Type B pancreatic cell (in vitro differentiated cells): Measurements from ENCODE around the gene FRY. TPM values are rescaled to one million over a fixed set of nuclear protein-coding genes. Genes with fewer than 3 reads are reported as not detected.

ENCODE experiments used
- DNase-seq: peaks from one replicate; pipeline ENCODE4 v3.0.0; 2021; ENCODE audit warnings: mixed read lengths; ENCODE audit not compliant: unreplicated experiment; ENCODE audit errors: extremely low spot score
- H3K27ac Mint-ChIP-seq: 2 replicates; pipeline ENCODE4 v1.8.0; 2021; ENCODE audit warnings: mild to moderate bottlenecking, mixed read lengths
- H3K27me3 Mint-ChIP-seq: 2 replicates; pipeline ENCODE4 v1.8.0; 2021; ENCODE audit warnings: mixed read lengths
- H3K36me3 Mint-ChIP-seq: 2 replicates; pipeline ENCODE4 v1.8.0; 2021; ENCODE audit warnings: mixed read lengths
- H3K4me1 Mint-ChIP-seq: one replicate; pipeline ENCODE4 v1.8.0; 2021; ENCODE audit warnings: mixed read lengths; ENCODE audit not compliant: unreplicated experiment
- H3K4me3 Mint-ChIP-seq: 2 replicates; pipeline ENCODE4 v1.8.0; 2021; ENCODE audit warnings: mild to moderate bottlenecking, mixed read lengths
- H3K9me3 Mint-ChIP-seq: 2 replicates; pipeline ENCODE4 v1.8.0; 2021; ENCODE audit warnings: mixed read lengths
- CTCF ChIP-seq: fragments of 200-600 bp; sonication (generic); conservative IDR thresholded peaks from 2 replicates; pipeline ENCODE4 v1.5.0; 2021; ENCODE audit warnings: antibody characterized with exemption, mild to moderate bottlenecking
- total RNA-seq: library from RNA; stranded (reverse); gene quantifications from 2 replicates; pipeline ENCODE4 v1.2.1, GENCODE V29; 2021; ENCODE audit warnings: low replicate concordance

The FRY gene
- total RNA-seq, 1 donor from 2014 or later = 13.4 TPM

GRCh38 chr13:32282096-32282711 lies 250.6 kb downstream of the FRY start:
- Mint-ChIP-seq H3K36me3 (no peaks in the 10 kb centered on the region), H3K27ac (no peak overlapping the region), H3K4me1 (peaks cover 20% of the 10 kb centered on the region), H3K27me3 (no peaks in the 10 kb centered on the region), H3K4me3 (no peak overlapping the region), H3K9me3 (no peaks in the 10 kb centered on the region)
- no peak for DNase-seq
- TF ChIP-seq CTCF = no peak

GRCh38 chr13:32284927-32285632 lies 253.5 kb downstream of the FRY start:
- Mint-ChIP-seq H3K9me3 (no peaks in the 10 kb centered on the region), H3K4me3 (no peak overlapping the region), H3K4me1 (peaks cover 20% of the 10 kb centered on the region), H3K27ac (peak overlapping the region; percentile 67), H3K36me3 (no peaks in the 10 kb centered on the region), H3K27me3 (no peaks in the 10 kb centered on the region)
- no peak for DNase-seq
- no peak for TF ChIP-seq CTCF

GRCh38 chr13:32285633-32285965 lies 254.0 kb downstream of the FRY start:
- Mint-ChIP-seq H3K4me1 (peaks cover 20% of the 10 kb centered on the region), H3K36me3 (no peaks in the 10 kb centered on the region), H3K27me3 (no peaks in the 10 kb centered on the region), H3K9me3 (no peaks in the 10 kb centered on the region), H3K4me3 (no peak overlapping the region), H3K27ac (peak overlapping the region; percentile 67)
- no peak for DNase-seq
- no peak for TF ChIP-seq CTCF

GRCh38 chr13:32297206-32297605 lies 265.6 kb downstream of the FRY start:
- Mint-ChIP-seq H3K27ac (no peak overlapping the region), H3K4me3 (no peak overlapping the region), H3K36me3 (no peaks in the 10 kb centered on the region), H3K27me3 (peaks cover 7% of the 10 kb centered on the region), H3K9me3 (no peaks in the 10 kb centered on the region), H3K4me1 (no peaks in the 10 kb centered on the region)
- no peak for DNase-seq
- no peak for TF ChIP-seq CTCF

GRCh38 chr13:32298695-32299094 lies 267.1 kb downstream of the FRY start:
- Mint-ChIP-seq H3K27ac (no peak overlapping the region), H3K4me1 (no peaks in the 10 kb centered on the region), H3K4me3 (no peak overlapping the region), H3K36me3 (no peaks in the 10 kb centered on the region), H3K9me3 (no peaks in the 10 kb centered on the region), H3K27me3 (peaks cover 7% of the 10 kb centered on the region)
- DNase-seq = no peak
- TF ChIP-seq CTCF = no peak
